ENCODE results near the gene PDPK1. TPM values are rescaled to one million over a fixed set of nuclear protein-coding genes. Genes with fewer than 3 reads are reported as not detected.
"Not testable (repeated sequence)": the region's sequence is repeated elsewhere in the genome, so short reads cannot be mapped to it uniquely, and the experiment has no call there.

PDPK1 gene
- total and polyA plus RNA-seq, 2 donors: 20.0 to 26.0 TPM

DNA sequence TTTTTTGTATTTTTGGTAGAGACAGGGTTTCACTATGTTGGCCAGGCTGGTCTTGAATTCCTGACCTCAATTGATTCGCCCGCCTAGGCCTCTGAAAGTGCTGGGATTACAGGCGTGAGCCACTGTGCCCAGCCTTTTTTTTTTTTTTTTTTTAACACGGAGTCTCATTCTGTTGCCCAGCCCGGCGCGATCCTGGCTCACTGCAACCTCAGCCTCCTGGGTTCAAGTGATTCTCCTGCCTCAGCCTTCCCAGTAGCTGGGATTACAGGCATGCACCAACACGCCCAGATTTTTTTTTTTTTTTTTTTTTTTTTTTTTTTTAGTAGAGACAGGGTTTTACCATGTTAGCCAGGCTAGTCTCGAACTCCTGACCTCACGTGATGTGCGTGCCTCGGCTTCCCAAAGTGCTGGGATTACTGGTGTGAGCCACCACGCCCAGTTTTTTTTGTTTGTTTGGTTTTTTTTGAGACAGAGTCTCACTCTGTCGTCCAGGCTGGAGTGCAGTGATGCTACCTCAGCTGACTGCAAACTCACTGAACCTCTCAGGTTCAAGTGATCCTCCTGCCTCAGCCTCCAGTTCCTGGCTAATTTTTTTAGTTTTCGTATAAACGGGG lies 4.6 kb upstream of the PDPK1 start:
- H3K4me1 ChIP-seq (ENCODE audit: insufficient read depth); H3K36me3 ChIP-seq (ENCODE audit: insufficient read depth); H3K4me3 ChIP-seq (ENCODE audit: low read depth, low read length); DNase-seq (ENCODE audit: extremely low spot score): not testable (repeated sequence)
- WGBS: 23% methylated on average over 16 of the region's 16 CpGs
- H3K27ac ChIP-seq (ENCODE audit: low read depth): peak overlapping the region; percentile 92

DNA sequence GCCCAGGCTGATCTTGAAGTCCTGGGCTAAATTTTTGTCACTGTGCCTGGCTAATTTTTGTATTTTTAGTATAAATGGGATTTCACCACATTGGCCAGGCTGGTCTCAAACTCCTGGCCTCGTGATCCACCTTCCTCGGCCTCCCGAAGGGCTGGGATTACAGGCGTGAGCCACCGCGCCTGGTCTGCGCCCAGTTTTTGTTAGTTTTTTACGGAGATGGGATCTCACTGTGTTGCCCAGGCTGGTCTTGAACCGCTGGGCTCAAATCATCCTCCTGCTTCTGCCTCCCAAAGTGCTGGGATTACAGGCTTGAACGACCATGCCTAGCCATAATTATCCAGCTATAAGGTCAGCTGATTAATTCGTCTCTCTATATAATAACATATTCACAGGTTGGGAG lies 3.9 kb upstream of the PDPK1 start:
- H3K27ac ChIP-seq (ENCODE audit: low read depth): no peak overlapping the region
- no peaks in the 10 kb centered on the region for H3K36me3 ChIP-seq (ENCODE audit: insufficient read depth)
- no peak for DNase-seq (ENCODE audit: extremely low spot score)
- H3K4me1 ChIP-seq (ENCODE audit: insufficient read depth): no peaks in the 10 kb centered on the region
- 89% methylated on average over 11 of the region's 11 CpGs for WGBS
- H3K4me3 ChIP-seq (ENCODE audit: low read depth, low read length): no peak overlapping the region

DNA sequence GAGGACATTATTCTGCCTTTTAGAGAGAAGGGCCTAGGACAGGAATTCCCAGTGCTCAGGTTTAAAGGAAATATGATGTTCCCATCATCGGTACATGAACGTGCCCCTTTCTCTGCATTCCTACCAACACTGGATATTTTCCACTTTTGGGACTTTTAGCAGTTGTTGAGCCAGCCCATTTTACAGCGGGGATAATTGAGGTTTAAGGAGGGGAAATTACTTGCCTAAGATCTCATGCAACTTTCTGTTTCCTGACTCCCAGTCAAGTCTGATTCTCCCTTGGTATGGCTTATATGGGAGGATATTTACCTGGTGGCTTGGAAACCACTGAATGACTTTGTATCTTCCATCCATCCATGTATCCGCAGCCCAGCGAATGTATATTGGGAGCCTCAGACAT lies 3.5 kb upstream of the PDPK1 start:
- 90% methylated on average over 5 of the region's 5 CpGs for WGBS
- H3K27ac ChIP-seq (ENCODE audit: low read depth); H3K36me3 ChIP-seq (ENCODE audit: insufficient read depth); DNase-seq (ENCODE audit: extremely low spot score); H3K4me3 ChIP-seq (ENCODE audit: low read depth, low read length); H3K4me1 ChIP-seq (ENCODE audit: insufficient read depth): not testable (repeated sequence)

DNA sequence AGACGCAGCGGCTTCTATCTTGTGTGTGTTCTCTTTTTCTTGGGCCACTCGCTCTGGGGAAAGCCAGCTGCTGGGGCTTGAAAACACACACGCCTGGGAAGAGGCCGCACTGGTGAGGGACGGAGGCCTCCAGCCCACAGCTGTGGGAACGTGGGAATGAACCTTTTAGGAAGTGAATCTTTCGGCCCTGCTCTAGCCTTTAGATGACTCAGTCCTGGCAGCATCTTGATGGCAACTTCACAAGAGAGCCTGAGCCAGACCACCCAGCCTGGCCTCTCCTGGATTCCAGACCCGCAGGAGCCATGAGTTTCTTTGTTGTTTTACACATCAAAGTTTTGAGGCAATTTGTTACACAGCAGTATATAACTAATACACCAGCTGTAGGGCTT lies 2.2 kb upstream of the PDPK1 start:
- H3K27ac ChIP-seq (ENCODE audit: low read depth): no peak overlapping the region

DNA sequence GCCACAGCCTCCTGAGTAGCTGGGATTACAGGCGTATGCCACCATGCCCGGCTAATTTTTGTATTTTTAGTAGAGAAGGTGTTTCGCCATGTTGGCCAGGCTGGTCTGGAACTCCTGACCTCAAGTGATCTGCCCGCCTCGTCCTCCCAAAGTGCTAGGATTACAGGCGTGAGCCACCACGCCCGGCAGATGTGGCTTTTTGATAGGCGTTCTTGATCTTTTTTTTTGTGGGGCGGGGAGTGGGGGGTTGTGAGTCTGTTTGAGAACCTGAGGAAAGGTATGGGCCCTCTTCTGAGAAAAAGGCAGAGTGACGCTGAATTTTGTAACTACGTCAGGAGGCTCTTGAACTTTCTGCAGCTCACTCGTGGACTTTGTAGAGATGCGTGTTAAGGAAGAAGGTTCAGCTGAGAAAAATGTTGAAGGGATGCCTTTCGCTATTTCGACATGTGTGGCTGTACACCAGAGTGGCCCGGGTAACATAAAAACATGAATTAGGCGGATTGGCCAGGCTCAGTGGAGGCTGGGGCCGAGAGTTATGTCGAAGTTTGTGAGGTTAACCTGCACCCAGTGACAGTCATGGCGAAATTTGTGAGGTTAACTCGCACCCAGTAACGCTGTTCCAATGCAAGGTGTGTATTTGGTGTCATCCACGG lies 1.5 kb downstream of the PDPK1 start:
- DNase-seq (ENCODE audit: extremely low spot score); H3K27ac ChIP-seq (ENCODE audit: low read depth): not testable (repeated sequence)
- 87% methylated on average over 24 of the region's 24 CpGs for WGBS

More for the DNA sequence above, 2.2 kb upstream of the PDPK1 start:
- no peaks in the 10 kb centered on the region for H3K36me3 ChIP-seq (ENCODE audit: insufficient read depth)
- WGBS: 47% methylated on average over 9 of the region's 9 CpGs
- no peak overlapping the region for H3K4me3 ChIP-seq (ENCODE audit: low read depth, low read length)
- no peak for DNase-seq (ENCODE audit: extremely low spot score)
- no peaks in the 10 kb centered on the region for H3K4me1 ChIP-seq (ENCODE audit: insufficient read depth)

DNA sequence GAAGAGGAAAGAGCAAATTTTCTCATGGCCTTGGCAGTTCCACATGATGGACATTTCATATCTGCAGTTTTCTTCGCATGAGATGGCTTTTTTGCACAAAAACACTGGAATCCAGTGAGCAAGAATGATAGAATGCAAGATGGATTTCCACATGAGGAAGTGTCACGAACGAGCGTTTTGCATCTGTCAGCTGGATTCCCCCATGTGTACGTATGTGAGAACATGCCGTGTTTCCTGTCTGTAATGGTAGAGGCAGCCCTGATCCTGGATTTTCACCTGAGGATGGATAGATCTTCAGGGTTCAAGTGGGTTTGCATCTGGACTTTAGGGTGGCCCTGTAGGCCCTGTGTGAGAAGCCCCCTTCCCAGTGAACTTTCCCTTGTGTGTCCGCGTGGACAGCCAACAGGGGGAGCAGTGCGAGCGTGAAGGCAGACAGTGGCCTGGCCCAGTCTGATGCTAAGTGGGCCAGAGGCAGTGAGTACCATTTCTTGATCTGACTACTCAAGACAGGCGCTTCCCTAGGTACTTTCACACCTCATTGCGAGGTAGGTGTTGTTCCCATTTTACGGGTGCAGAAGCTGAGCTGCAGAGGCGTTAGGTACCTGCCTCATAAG lies 2.1 kb downstream of the PDPK1 start:
- not testable (repeated sequence) for H3K4me1 ChIP-seq (ENCODE audit: insufficient read depth); H3K27ac ChIP-seq (ENCODE audit: low read depth)
- WGBS: 50% methylated on average over 14 of the region's 14 CpGs

More for the DNA sequence above, 1.5 kb downstream of the PDPK1 start:
- not testable (repeated sequence) for H3K4me3 ChIP-seq (ENCODE audit: low read depth, low read length); H3K36me3 ChIP-seq (ENCODE audit: insufficient read depth); H3K4me1 ChIP-seq (ENCODE audit: insufficient read depth)

DNA sequence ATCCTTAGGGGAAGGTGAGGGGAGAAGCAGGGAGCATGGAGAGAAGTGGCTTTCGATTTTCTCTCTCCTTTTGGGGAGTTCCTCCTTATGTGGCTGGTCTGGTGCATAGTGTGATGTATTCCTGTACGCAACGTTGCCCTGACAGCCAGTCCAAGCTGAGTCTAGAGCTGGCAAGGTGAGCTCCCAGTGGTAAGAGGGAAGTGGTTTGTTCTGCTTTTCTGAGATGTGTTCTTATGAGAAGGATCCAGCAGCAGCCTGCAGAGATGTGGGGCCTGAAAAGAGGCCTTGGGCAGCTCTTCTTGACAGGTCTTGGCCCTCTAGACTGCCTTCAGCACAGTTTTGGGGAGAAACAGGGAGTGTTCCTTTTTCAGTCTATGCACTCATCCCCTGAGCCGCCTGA lies 3.1 kb downstream of the PDPK1 start:
- H3K27ac ChIP-seq (ENCODE audit: low read depth); DNase-seq (ENCODE audit: extremely low spot score); H3K36me3 ChIP-seq (ENCODE audit: insufficient read depth); H3K4me1 ChIP-seq (ENCODE audit: insufficient read depth); H3K4me3 ChIP-seq (ENCODE audit: low read depth, low read length): not testable (repeated sequence)
- 69% methylated on average over 3 of the region's 4 CpGs for WGBS

More for the DNA sequence above, 2.1 kb downstream of the PDPK1 start:
- H3K4me3 ChIP-seq (ENCODE audit: low read depth, low read length); H3K36me3 ChIP-seq (ENCODE audit: insufficient read depth); DNase-seq (ENCODE audit: extremely low spot score): not testable (repeated sequence)

DNA sequence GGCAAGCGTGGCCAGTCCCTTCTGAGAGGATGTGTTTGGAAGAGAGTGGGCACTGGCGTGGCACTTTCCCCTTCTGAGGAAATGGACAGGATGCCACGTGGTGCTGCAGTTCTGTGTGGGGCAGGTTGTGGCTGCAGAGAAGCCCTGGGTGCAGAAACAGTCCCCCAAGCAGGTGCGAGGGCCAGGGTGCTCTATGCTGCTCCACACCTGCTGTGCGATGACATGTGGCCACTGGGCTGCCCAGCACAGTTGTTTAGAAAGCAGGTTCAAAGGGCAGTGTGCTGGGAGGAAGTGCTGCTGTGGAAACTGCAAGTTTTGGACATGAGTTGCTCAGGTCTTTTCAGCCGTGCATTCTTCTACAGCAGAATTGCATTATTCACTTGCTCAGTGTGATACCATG lies 3.6 kb downstream of the PDPK1 start:
- not testable (repeated sequence) for H3K4me1 ChIP-seq (ENCODE audit: insufficient read depth); DNase-seq (ENCODE audit: extremely low spot score); H3K27ac ChIP-seq (ENCODE audit: low read depth); H3K36me3 ChIP-seq (ENCODE audit: insufficient read depth); H3K4me3 ChIP-seq (ENCODE audit: low read depth, low read length)
- 71% methylated on average over 6 of the region's 6 CpGs for WGBS

DNA sequence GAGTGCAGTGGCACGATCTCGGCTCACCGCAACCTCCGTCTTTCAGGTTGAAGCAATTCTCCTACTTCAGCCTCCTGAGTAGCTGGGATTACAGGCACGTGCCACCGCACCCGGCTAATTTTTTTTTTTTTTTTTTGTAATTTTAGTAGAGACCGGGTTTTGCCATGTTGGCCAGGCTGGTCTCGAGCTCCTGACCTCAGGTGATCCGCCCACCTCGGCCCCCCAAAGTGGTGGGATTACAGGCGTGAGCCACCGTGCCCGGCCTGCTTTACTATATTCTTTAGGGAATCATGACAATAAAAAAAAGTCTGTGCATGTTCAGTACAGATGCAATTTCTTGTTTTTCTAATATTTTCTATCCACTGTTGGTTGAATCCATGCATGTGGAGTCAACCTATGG lies 6.0 kb downstream of the PDPK1 start:
- DNase-seq (ENCODE audit: extremely low spot score); H3K4me3 ChIP-seq (ENCODE audit: low read depth, low read length); H3K27ac ChIP-seq (ENCODE audit: low read depth); H3K4me1 ChIP-seq (ENCODE audit: insufficient read depth); H3K36me3 ChIP-seq (ENCODE audit: insufficient read depth): not testable (repeated sequence)
- 92% methylated on average over 14 of the region's 14 CpGs for WGBS

DNA sequence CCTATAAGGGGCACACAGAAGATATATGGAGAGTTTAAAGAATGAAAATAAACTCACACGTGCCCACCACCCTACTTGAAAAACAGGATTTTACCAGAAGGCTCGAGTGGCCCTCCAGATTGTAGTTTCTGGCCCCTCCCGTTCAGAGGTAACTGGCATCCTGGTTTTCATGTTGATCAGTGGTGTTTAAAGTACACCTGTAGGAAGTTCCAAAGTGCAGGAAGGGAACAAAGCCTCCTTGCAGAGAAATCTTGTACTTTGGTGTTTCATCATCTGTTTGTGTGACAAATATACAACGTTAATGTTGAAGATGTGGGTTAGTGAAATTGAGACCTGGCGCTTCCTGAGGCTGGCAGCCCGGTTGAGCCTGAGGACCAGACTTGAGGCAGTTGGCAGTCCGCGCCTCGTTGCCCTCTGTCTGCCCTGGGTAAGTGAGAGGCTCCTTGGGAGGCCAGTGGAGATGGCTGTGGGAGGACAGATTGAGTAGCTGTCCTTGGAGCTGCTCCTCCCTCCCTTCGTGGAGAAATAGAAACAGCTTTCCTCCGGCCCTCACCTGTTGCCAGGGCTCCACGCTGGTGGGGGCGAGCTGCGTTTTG lies 12.6 kb downstream of the PDPK1 start:
- not testable (repeated sequence) for H3K27ac ChIP-seq (ENCODE audit: low read depth); H3K4me3 ChIP-seq (ENCODE audit: low read depth, low read length); H3K36me3 ChIP-seq (ENCODE audit: insufficient read depth); H3K4me1 ChIP-seq (ENCODE audit: insufficient read depth); DNase-seq (ENCODE audit: extremely low spot score)
- WGBS: no CpG with 5 or more reads among the region's 14 CpGs

DNA sequence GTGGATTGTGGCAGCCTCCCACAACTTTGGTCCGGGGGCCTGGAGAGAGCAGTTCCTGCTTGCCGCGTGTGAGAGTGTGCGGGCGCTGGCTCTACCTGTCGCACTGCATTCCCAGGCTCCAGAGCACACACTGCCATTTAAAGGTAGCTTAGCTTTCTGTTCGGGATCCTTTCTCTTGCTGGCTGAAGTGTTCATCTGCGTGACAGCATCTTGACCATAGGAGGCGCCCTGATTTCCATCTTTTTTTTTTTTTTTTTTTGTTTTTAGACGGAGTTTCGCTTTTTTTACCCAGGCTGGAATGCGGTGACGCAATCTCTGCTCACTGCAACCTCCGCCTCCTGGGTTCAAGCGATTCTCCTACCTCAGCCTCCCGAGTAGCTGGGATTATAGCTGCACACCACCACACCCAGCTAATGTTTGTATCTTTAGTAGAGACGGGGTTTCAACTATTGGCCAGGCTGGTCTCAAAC lies 13.6 kb downstream of the PDPK1 start:
- H3K27ac ChIP-seq (ENCODE audit: low read depth); H3K4me1 ChIP-seq (ENCODE audit: insufficient read depth); DNase-seq (ENCODE audit: extremely low spot score); H3K4me3 ChIP-seq (ENCODE audit: low read depth, low read length); H3K36me3 ChIP-seq (ENCODE audit: insufficient read depth): not testable (repeated sequence)
- 62% methylated on average over 11 of the region's 17 CpGs for WGBS

DNA sequence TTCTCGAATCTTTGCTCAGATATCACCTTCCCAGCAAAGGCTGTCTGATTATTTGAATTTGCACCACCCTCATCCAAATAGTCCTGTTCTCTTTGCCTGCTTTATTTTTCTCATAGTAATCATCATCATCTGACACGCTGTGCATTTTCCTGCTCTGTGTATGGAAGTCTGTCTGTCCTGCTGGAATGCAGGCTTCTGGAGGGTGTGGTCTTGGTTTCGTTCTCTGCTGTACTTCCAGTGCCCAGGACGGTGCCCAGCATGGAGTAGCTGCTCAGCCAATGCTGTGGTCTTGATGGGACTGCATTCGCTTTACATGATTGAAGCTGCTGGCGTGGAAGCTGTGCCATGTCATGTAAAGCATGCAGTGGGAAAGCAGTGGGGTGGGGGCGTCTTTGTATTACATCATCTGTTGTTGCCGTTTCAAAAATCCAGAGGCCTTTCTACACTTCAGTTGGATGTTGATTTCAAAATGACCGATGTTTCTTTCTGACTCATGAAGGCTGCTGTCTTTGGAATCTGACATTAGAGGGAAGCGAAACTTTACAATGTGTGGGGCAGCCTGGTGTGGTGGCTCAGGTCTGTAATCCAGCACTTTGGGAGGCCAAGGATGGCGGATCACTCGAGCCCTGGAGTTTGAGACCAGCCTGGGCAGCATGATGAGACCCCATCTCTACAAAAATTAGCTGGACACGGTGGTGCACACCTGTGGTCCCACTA lies 17.0 kb downstream of the PDPK1 start:
- not testable (repeated sequence) for H3K27ac ChIP-seq (ENCODE audit: low read depth); DNase-seq (ENCODE audit: extremely low spot score); H3K4me3 ChIP-seq (ENCODE audit: low read depth, low read length); H3K4me1 ChIP-seq (ENCODE audit: insufficient read depth); H3K36me3 ChIP-seq (ENCODE audit: insufficient read depth)
- no CpG with 5 or more reads among the region's 13 CpGs for WGBS

DNA sequence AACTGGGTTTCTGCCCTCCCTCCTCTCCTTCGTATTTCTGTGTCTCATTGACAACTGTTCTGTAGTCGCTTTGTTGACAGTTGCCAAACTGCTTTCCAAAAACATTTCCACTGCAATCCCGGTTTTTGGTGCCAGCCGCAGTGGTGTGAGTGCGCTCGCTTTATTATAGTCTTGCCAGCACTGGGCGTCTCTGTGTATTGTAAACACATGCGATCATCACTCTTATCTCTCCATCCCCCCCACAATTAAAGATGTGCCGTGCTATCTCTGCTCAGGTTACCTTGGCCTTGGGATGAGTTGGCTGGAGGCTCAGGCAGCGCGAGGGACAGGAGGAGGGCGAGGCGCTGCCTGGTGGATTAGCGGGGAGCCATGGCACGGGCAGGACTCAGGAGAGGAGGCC lies 19.3 kb downstream of the PDPK1 start:
- not testable (repeated sequence) for H3K4me1 ChIP-seq (ENCODE audit: insufficient read depth); H3K27ac ChIP-seq (ENCODE audit: low read depth); H3K4me3 ChIP-seq (ENCODE audit: low read depth, low read length); H3K36me3 ChIP-seq (ENCODE audit: insufficient read depth); DNase-seq (ENCODE audit: extremely low spot score)
- WGBS: 76% methylated on average over 6 of the region's 15 CpGs
